Esophagus mucosa (tissue), 1 donor: ENCODE measurements around the gene TMPRSS11E. TPM values are rescaled to one million over a fixed set of nuclear protein-coding genes. Genes with fewer than 3 reads are reported as not detected.
"Not testable (repeated sequence)": the region's sequence is repeated elsewhere in the genome, so short reads cannot be mapped to it uniquely, and the experiment has no call there.

Experiments used
- ATAC-seq: fragments of 200-7000 bp; cut with Tn5 transposase; one replicate; pipeline ENCODE4 v1.9.1; 2020
- total RNA-seq: library from RNA; stranded (reverse); gene quantifications from one replicate; pipeline ENCODE4 v1.2.4, GENCODE V29; 2023
- donor health status: DM: yes; HTN: yes; CAD: no.

Gene TMPRSS11E
- total RNA-seq, 1 donor from 2014 or later, result 120 TPM

- ATAC-seq, result peak; percentile 77
Measured at GRCh38 chr4:68463796-68464195, 16.5 kb downstream of the TMPRSS11E start.

GRCh38 chr4:68465058-68465457 is 17.8 kb downstream of the TMPRSS11E start:
- peak; percentile 45 for ATAC-seq

DNA sequence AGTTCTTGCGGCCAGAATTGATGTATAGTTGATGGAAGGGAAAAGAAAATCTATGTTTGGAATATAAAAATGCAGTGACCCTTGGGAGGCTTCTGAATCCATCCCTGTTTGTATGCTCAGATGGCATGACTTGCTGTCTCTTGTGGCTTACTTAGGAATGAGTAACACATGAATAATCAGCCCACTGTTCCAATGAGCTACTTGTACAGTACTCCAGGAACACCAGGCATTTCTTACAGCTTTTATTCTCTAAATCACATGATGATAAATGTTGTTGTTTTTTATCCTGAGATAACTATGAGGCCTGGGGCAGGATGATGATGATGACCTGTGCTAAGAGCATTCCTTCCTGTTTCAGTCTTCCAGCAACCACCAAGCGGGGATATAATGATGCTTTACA is 18.9 kb downstream of the TMPRSS11E start:
- ATAC-seq, result peak; percentile 46

- no peak for ATAC-seq
Measured at GRCh38 chr4:68466751-68467150, 19.5 kb downstream of the TMPRSS11E start.

GRCh38 chr4:68469482-68469881 is 22.2 kb downstream of the TMPRSS11E start:
- no peak for ATAC-seq

DNA sequence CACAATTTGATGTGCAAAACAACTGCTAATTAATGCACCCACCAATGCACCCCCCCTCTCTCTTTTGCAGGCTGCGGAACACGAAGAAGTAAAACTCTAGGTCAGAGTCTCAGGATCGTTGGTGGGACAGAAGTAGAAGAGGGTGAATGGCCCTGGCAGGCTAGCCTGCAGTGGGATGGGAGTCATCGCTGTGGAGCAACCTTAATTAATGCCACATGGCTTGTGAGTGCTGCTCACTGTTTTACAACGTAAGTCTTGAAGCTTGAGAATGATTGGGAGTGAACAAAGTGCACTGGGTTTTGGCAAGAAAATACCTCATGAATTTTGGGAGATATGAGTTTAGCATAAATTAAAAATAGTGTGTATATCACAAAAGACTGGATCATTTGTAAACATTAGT is 28.9 kb downstream of the TMPRSS11E start:
- ATAC-seq, result no peak

DNA sequence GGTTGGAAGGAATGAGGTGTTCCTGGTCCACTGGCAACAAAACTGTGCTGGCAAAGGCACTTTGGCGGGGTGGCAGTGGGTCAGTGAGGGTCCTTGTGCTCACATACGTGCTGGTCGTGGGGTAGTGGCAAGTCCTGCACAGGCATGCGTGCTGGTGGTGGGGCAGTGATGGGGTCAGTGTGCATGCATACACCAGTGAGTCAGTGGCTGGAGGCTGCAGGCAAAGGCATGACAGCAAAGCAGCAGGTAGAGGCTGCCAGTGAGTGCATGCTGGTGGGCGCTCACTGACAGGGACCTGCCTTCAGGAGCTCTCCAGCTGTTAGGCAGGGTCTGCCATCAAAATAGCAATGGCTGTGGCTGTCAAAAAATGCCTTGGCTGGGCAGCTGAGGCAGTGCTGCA is 42.1 kb downstream of the TMPRSS11E start:
- peak; percentile 37 for ATAC-seq

GRCh38 chr4:68490826-68491457 is 43.7 kb downstream of the TMPRSS11E start:
- ATAC-seq, result no peak

GRCh38 chr4:68494688-68495087 is 47.4 kb downstream of the TMPRSS11E start:
- no peak for ATAC-seq

DNA sequence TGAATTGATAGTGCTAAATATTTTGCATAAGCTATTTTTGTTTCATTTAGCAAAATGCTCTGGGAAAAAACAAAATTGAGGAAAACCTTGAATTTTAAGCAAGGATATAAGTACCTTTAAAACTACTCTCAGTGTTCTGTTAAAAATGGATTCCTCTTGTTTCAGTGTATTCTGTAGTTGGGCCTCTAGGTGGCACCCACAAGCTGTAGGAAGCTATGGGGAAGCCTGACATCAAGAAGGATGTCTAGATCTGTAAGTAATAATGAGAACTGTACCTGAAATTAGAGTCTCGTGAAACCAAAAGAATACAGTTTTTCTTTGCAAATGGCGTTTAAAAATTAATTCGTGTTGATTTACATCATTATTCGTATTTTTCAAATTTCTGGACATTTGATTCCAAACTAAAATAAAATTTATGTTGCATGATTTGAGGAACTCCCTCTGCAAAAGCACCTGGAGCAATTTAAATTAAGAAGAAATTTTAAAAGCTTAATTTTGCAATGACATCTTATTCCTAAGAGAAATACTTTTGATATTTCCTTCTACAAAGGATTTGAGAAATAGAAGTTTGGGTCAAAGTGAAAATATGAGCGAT is 51.2 kb downstream of the TMPRSS11E start:
- ATAC-seq, result peak; percentile 76

DNA sequence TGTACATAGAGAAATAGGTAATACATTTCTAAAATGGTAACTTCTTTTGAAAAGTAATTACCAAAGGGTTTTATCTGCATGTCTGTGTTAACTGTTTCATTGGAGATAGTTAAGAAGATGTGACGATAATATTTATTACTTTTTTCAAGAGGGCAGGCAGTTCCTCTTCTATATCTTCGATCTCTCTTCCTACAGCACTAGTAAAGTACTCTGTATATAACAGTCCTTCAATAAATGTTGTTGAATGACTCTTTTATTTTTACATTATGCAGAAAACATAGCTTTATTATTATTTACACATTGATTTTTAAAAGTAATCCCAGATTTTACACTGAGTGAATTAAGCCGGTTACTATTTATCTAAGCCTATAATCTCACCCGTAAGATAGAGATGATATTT is 51.8 kb downstream of the TMPRSS11E start:
- no peak for ATAC-seq

GRCh38 chr4:68503462-68503861 is 56.2 kb downstream of the TMPRSS11E start:
- not testable (repeated sequence) for ATAC-seq

- peak; percentile 43 for ATAC-seq
Measured at GRCh38 chr4:68504836-68505235, 57.6 kb downstream of the TMPRSS11E start.

DNA sequence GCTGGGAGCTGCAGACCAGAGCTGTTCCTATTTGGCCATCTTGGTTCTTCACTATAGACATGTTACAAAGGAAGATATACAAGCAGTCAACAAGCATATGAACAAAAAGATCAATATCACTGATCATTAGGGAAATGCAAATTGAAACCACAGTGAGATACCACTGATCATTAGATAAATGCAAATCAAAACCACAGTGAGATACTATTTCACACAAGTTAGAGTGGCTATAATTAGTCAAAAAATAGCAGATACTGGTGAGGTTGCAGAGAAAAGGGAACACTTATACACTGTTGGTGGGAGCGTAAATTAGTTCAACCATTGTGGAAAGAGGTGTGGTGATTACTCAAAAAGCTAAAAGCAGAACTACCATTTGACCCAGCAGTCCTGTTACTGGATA is 58.2 kb downstream of the TMPRSS11E start:
- ATAC-seq, result peak; percentile 14

DNA sequence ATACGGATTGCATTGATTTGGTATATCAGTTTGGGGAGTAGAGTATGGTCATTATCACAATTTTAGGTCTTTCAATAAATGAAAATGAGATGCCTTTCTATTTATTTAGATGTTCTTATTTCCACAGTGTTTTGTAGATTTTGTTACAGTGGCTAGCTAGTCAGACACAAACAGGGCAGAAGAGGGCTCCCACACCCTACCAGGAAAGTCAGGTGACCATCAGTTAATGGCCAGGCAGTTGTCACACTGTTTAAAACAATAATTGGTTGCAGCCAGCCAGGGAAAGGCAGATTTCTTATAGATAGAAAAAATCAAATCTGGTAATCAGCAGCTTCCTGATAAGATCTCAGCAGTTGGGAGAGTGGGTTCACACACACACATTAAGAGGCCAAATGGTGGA is 71.6 kb downstream of the TMPRSS11E start:
- ATAC-seq, result no peak

DNA sequence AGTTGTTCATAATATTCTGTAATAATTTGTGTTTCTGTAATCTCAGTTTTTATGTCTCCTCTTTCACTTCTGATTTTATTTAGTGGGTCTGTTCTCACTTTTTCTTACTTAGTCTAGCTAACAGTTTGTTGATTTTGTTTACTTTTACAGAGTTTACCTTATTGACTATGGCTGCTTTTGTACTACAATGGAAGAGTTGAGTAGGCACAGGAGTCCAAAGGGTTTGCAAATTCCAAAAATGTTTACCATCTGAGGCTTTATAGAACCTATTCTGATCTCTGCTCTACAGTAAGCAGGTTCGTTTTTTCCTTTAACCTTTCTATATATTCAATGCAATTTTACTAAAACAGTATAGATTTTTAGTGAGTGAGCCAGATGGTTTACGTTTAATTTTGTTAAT is 73.7 kb downstream of the TMPRSS11E start:
- ATAC-seq, result no peak

- not testable (repeated sequence) for ATAC-seq
Measured at GRCh38 chr4:68522232-68522631, 75.0 kb downstream of the TMPRSS11E start.

DNA sequence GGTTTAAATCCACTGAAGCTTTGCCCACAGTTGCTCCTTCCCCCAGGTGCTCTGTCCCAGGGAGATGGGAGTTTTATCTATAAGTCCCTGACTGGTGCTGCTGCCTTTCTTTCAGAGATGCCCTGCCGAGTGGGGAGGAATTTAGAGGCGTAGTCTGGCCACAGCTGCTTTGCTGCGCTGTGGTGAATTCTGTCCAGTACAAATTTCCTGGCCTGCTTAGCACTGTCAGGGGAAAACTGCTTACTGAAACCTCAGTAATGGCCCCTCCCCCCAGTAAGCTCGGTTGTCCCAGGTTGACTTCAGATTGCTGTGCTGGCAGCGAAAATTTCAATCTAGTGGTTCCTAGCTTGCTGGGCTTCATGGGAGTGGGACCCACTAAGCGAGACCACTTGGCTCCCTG is 88.7 kb downstream of the TMPRSS11E start:
- ATAC-seq, result no peak

GRCh38 chr4:68536375-68536774 is 89.1 kb downstream of the TMPRSS11E start:
- no peak for ATAC-seq

DNA sequence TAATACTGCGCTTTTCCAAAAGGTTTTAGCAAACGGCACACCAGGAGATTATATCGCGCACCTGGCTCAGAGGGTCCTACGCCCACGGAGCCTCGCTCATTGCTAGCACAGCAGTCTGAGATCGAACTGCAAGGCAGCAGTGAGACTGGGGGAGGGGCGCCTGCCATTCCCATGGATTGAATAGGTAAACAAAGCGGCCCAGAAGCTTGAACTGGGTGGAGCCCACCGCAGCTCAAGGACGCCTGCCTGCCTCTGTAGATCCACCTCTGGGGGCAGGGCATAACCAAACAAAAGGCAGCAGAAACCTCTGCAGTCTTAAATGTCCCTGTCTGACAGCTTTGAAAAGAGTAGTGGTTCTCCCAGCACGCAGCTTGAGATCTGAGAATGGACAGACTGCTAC is 95.5 kb downstream of the TMPRSS11E start:
- not testable (repeated sequence) for ATAC-seq
